GM15510 (cell line): ENCODE data around the gene KYNU.

Experiments
- POLR2A ChIP-seq: IDR thresholded peaks from 3 replicates; pipeline ENCODE4 v1.6.1; 2011; ENCODE audit warnings: borderline replicate concordance; ENCODE audit not compliant: insufficient read length; ENCODE audit errors: extremely low read depth

Gene KYNU

GRCh38 chr2:143000599-143000998, 123.1 kb downstream of the KYNU start:
- no peak for TF ChIP-seq POLR2A

DNA sequence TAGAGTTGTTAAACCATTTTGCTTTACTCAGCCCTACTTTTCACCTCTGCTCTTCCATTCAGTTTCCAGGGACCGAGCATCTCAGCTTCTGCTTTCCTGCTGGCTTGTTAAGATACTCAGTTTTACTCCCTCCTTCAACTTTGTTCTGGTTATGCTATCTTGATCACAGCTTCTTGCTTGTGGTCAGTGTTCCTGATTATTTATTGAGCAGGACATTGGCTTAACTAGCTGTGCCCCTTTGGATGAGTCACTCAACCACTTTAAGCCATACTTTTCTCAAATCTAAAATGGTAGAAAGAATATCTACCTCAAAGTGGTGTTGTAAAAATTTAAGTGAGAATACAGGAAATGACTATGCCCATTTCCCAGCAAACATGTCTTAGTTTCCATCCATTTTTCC, 124.0 kb downstream of the KYNU start:
- TF ChIP-seq POLR2A = no peak

DNA sequence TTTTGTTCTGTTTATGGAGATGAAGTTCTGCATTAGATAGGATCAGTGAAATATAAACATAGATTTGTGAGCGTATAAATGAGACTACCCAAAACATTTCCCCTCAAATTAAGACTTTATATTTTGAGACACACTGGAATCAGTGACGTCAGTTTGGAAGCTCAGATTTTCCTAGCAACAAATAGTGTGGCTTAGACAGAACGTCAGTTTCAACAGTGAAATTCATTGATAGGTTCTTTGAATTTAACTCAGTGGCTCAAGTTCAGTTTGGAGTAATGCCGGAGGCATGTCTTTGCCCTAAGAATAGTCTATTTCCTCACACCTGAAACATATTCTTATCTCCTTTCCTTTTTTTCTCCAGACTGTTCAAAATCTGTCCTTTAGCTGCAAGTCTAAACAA, 138.2 kb downstream of the KYNU start:
- no peak for TF ChIP-seq POLR2A

GRCh38 chr2:143026411-143027054, 149.1 kb downstream of the KYNU start:
- no peak for TF ChIP-seq POLR2A

DNA sequence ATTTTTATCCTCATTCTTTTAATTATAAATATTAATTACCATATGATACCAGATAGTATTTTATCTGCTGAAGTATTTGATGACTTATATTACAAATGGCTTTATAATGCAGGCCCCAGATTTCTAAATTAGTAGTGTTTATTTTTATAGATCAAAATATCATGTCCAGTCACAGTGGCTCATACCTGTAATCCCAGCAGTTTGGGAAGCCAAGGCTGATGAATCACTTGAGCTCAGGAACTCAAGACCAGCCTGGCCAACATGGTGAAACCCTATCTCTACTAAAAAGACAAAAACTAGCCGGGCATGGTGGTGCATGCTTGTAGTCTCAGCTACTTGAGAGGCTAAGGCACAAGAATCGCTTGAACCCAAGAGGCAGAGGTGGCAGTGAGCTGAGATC, 151.7 kb downstream of the KYNU start:
- no peak for TF ChIP-seq POLR2A

DNA sequence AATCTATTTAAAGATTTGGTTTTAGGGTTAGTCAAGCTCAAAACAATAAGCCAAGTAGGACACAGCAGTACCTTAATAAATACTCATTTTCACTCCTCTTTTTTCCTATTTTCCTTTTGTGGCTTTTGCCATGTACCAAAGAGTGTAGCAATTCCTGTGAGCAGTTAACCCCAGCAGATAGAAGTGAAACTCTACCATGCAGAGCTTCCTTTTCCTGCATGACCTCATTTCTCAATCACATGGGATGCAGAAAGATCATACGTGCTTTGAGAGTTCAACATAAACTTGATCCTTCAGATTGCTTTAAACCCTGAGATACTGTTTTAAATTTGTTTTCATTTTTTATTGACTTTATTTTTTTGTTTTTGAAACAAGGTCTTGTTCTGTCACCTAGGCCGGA, 152.7 kb downstream of the KYNU start:
- TF ChIP-seq POLR2A = no peak

- no peak for TF ChIP-seq POLR2A
Measured at GRCh38 chr2:143034292-143035074, 157.0 kb downstream of the KYNU start.

- TF ChIP-seq POLR2A = no peak
Measured at GRCh38 chr2:143051465-143051864, 174.0 kb downstream of the KYNU start.

- TF ChIP-seq POLR2A = no peak
Measured at GRCh38 chr2:143056550-143056949, 179.1 kb downstream of the KYNU start.

- no peak for TF ChIP-seq POLR2A
Measured at GRCh38 chr2:143058851-143059250, 181.4 kb downstream of the KYNU start.

- TF ChIP-seq POLR2A = no peak
Measured at GRCh38 chr2:143063612-143064200, 186.2 kb downstream of the KYNU start.

DNA sequence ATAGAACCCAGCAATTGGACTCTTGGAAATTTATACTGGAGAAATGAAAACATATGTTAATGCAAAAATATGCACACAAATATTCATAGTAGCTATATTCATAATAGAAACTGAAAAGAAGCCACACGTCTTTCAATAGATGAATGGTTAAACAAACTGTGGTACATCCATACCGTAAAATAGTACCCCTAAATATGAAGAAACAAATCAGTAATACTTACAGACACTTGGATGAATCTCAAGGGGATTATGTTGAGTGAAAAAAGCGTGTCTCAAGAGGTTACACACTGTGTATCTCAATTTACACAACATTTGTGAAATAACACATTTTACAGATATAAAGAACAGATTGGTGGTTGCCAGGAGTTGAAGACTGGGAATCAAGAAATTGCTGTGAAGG, 190.6 kb downstream of the KYNU start:
- TF ChIP-seq POLR2A = no peak

GRCh38 chr2:143068509-143068908, 191.0 kb downstream of the KYNU start:
- no peak for TF ChIP-seq POLR2A

- no peak for TF ChIP-seq POLR2A
Measured at GRCh38 chr2:143070704-143071103, 193.2 kb downstream of the KYNU start.

DNA sequence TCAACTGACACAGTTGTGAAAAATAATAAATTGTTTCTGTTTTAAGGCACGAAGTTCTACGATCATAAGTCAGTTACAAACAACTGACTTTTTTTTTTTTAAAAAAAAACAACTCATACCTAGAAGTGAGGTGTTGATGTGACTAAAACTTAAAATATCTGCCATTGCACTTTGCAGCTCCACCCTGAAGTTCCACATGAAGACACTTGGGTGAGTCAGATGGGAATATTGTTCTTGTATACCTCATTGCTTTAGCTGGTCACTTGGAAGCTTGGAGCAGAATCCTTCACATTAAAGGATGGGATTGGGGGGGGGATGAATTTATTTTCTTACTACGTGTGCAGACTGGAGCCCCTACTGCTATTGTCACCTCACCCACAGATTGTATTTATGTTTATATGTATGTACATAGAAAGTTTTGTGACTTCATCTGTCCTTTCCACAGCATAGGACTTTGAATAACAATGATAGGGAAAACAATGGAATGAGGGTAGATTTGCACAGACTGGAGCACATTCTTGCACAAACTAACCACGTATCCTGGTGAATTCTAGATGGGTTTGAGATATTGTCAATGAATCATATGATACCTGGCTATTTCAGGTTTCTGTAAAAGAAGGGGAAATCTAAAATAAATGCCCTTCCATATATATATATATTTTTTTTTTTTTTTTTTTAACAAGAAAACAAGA, 193.9 kb downstream of the KYNU start:
- no peak for TF ChIP-seq POLR2A
